HepG2 (cell line): ENCODE measurements around the gene GPX7. TPM values are rescaled to one million over a fixed set of nuclear protein-coding genes. Genes with fewer than 3 reads are reported as not detected.

Source experiments
- AHDC1 ChIP-seq: sonication (generic); formaldehyde crosslinking; IDR thresholded peaks from 2 replicates; pipeline ENCODE4 v1.5.1; 2020; ENCODE audit warnings: mild to moderate bottlenecking, missing genetic modification reagents, borderline replicate concordance
- EP300 ChIP-seq, 3 experiments: sonication (generic) in 1 of 3; formaldehyde crosslinking in 1 of 3; IDR thresholded peaks; 2 replicates each; pipeline versions ENCODE4 v1.5.1 to v1.6.1; 2011 to 2020; ENCODE audit warnings: low read depth in 2 of 3, low read length in 2 of 3, borderline replicate concordance in 1 of 3, improper control_type of control experiment in 1 of 3, mild to moderate bottlenecking in 1 of 3, missing genetic modification reagents in 1 of 3, moderate library complexity in 1 of 3
- FOXA3 ChIP-seq: IDR thresholded peaks from 2 replicates; pipeline ENCODE4 v1.6.1; 2016; ENCODE audit warnings: missing genetic modification reagents, missing compliant biosample characterization
- HMG20B ChIP-seq: conservative IDR thresholded peaks from 2 replicates; pipeline ENCODE4 v1.6.1; 2016; ENCODE audit warnings: missing genetic modification reagents, missing compliant biosample characterization
- KAT8 ChIP-seq: IDR thresholded peaks from 2 replicates; pipeline ENCODE4 v1.6.1; 2016; ENCODE audit warnings: missing genetic modification reagents, missing compliant biosample characterization
- KDM6A ChIP-seq: IDR thresholded peaks from 2 replicates; pipeline ENCODE4 v1.6.1; 2016; ENCODE audit warnings: low read depth
- NCOR1 ChIP-seq: fragments of 200-600 bp; sonication (generic); IDR thresholded peaks from 2 replicates; pipeline ENCODE4 v1.7.0; 2017; ENCODE audit warnings: antibody characterized with exemption, low read length, borderline replicate concordance
- PPARG ChIP-seq: conservative IDR thresholded peaks from 2 replicates; pipeline ENCODE4 v1.6.1; 2016; ENCODE audit warnings: missing biosample characterization, missing genetic modification reagents
- RARA ChIP-seq: IDR thresholded peaks from 2 replicates; pipeline ENCODE4 v1.6.1; 2016; ENCODE audit warnings: missing genetic modification reagents, missing compliant biosample characterization
- RXRB ChIP-seq: IDR thresholded peaks from 2 replicates; pipeline ENCODE4 v1.6.1; 2016; ENCODE audit warnings: borderline replicate concordance, missing genetic modification reagents, missing compliant biosample characterization
- SAP130 ChIP-seq: IDR thresholded peaks from 2 replicates; pipeline ENCODE4 v1.6.1; 2016; ENCODE audit warnings: low read depth
- SIN3B ChIP-seq: fragments of 150-350 bp; IDR thresholded peaks from 2 replicates; pipeline ENCODE4 v1.6.1; 2014; ENCODE audit warnings: low read length
- SIX1 ChIP-seq: sonication (generic); formaldehyde crosslinking; IDR thresholded peaks from 2 replicates; pipeline ENCODE4 v1.4.0; 2020; ENCODE audit warnings: missing genetic modification reagents, borderline replicate concordance
- SOX13 ChIP-seq, 3 experiments: fragments of 450-650 bp in 1 of 3; sonication (generic) in 1 of 3; formaldehyde crosslinking in 1 of 3; IDR thresholded peaks in 2 of 3; conservative IDR thresholded peaks in 1 of 3; 2 replicates each; pipeline versions ENCODE4 v1.5.0 to v1.6.1; 2016 to 2020; ENCODE audit warnings: antibody characterized with exemption in 1 of 3, mild to moderate bottlenecking in 1 of 3, missing compliant biosample characterization in 1 of 3, missing genetic modification reagents in 1 of 3, moderate library complexity in 1 of 3
- polyA plus RNA-seq, 8 experiments: library from polyadenylated mRNA; depleted of rRNA in 3 of 8; stranded (reverse) in 7 of 8; unstranded in 1 of 8; fragments of >200 nt; fragmentation: Illumina TruSeq in 4 of 8; extraction: Trizol in 4 of 8; gene quantifications; 2 replicates each; pipeline versions ENCODE4 v1.2.1 to v1.2.3, GENCODE V29; 2011 to 2016; ENCODE audit warnings: low read depth in 4 of 8, missing spikeins in 1 of 8, mixed read lengths in 1 of 8; ENCODE audit not compliant: insufficient read depth in 1 of 8
- total RNA-seq, 5 experiments: library from RNA; depleted of rRNA; stranded (reverse); fragments of >200 nt; fragmentation: Illumina TruSeq; extraction: Trizol; gene quantifications; 2 replicates each; pipeline ENCODE4 v1.2.3, GENCODE V29; 2016; ENCODE audit warnings: low read depth in 1 of 5
- TF ChIP-seq, protein P1 (sequence below), 2 experiments: sonication (generic) in 1 of 2; formaldehyde crosslinking in 1 of 2; IDR thresholded peaks; 2 replicates each; pipeline versions ENCODE4 v1.5.1 to v1.6.1; 2011 to 2020; ENCODE audit warnings: borderline replicate concordance in 1 of 2, low read depth in 1 of 2, low read length in 1 of 2, mild to moderate bottlenecking in 1 of 2, missing genetic modification reagents in 1 of 2, moderate library complexity in 1 of 2
- TF ChIP-seq, protein P2 (sequence below): sonication (generic); formaldehyde crosslinking; IDR thresholded peaks from 2 replicates; pipeline ENCODE4 v1.5.1; 2020; ENCODE audit warnings: mild to moderate bottlenecking, missing genetic modification reagents, moderate library complexity
- TF ChIP-seq, protein P3 (sequence below): sonication (generic); formaldehyde crosslinking; IDR thresholded peaks from 2 replicates; pipeline ENCODE4 v1.4.0; 2020; ENCODE audit warnings: low read depth, mild to moderate bottlenecking, missing genetic modification reagents

Gene GPX7
- total and polyA plus RNA-seq, 2 of the 13 experiments (the other 11 are each of a cell fraction or from before 2014, with no cell fraction given): 14.1 to 16.2 TPM

- TF ChIP-seq, protein P1, sequence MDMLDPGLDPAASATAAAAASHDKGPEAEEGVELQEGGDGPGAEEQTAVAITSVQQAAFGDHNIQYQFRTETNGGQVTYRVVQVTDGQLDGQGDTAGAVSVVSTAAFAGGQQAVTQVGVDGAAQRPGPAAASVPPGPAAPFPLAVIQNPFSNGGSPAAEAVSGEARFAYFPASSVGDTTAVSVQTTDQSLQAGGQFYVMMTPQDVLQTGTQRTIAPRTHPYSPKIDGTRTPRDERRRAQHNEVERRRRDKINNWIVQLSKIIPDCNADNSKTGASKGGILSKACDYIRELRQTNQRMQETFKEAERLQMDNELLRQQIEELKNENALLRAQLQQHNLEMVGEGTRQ (IDR thresholded peaks at IDR 0.05; ENCODE audit: low read depth, low read length): peak; percentile 86
- TF ChIP-seq, protein P1 (CRISPR knock-in tag; IDR thresholded peaks at IDR 0.05; ENCODE audit: borderline replicate concordance): peak; percentile 80; the same call in 1 of the 2 replicates
- TF ChIP-seq SIN3B: no peak
- TF ChIP-seq, protein P2, sequence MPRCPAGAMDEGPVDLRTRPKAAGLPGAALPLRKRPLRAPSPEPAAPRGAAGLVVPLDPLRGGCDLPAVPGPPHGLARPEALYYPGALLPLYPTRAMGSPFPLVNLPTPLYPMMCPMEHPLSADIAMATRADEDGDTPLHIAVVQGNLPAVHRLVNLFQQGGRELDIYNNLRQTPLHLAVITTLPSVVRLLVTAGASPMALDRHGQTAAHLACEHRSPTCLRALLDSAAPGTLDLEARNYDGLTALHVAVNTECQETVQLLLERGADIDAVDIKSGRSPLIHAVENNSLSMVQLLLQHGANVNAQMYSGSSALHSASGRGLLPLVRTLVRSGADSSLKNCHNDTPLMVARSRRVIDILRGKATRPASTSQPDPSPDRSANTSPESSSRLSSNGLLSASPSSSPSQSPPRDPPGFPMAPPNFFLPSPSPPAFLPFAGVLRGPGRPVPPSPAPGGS: no peak
- TF ChIP-seq RARA (CRISPR knock-in tag): peak; percentile 60; the same call in 1 of the 2 replicates
- peak; percentile 56 to 78; a peak in 3 of 4 replicates for TF ChIP-seq EP300 (IDR thresholded peaks at IDR 0.05; ENCODE audit: low read depth in 2 of 2, low read length in 2 of 2)
- peak; percentile 20; the same call in 1 of the 2 replicates for TF ChIP-seq EP300 (CRISPR knock-in tag; IDR thresholded peaks at IDR 0.05; ENCODE audit: borderline replicate concordance)
- TF ChIP-seq KDM6A (CRISPR knock-in tag): 0 out of 2 replicates have a peak, but pooled peaks have one; percentile 22
- no peak for TF ChIP-seq SIX1 (CRISPR knock-in tag)
- TF ChIP-seq, protein P3, sequence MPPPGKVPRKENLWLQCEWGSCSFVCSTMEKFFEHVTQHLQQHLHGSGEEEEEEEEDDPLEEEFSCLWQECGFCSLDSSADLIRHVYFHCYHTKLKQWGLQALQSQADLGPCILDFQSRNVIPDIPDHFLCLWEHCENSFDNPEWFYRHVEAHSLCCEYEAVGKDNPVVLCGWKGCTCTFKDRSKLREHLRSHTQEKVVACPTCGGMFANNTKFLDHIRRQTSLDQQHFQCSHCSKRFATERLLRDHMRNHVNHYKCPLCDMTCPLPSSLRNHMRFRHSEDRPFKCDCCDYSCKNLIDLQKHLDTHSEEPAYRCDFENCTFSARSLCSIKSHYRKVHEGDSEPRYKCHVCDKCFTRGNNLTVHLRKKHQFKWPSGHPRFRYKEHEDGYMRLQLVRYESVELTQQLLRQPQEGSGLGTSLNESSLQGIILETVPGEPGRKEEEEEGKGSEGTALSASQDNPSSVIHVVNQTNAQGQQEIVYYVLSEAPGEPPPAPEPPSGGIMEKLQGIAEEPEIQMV: 0 out of 2 replicates have a peak, but pooled peaks have one; percentile 22
- TF ChIP-seq SOX13 (IDR thresholded peaks at IDR 0.05): no peak
- peak in 1 of 2 experiments; percentile 72; a peak in 2 of 4 replicates for TF ChIP-seq SOX13 (CRISPR knock-in tag; conservative IDR thresholded peaks at IDR 0.05 in 1 of 2, IDR thresholded peaks at IDR 0.05 in 1 of 2)
- TF ChIP-seq KAT8: peak; percentile 65; the same call in 1 of the 2 replicates
- TF ChIP-seq HMG20B: 0 out of 2 replicates have a peak, but pooled peaks have one; percentile 17
- peak; percentile 82 for TF ChIP-seq RXRB (CRISPR knock-in tag)
- peak; percentile 79; the same call in 1 of the 2 replicates for TF ChIP-seq NCOR1
- TF ChIP-seq AHDC1 (CRISPR knock-in tag): peak; percentile 46; the same call in 1 of the 2 replicates
- 0 out of 2 replicates have a peak, but pooled peaks have one; percentile 19 for TF ChIP-seq PPARG
- TF ChIP-seq SAP130 (CRISPR knock-in tag): peak; percentile 54; the same call in 1 of the 2 replicates
- TF ChIP-seq FOXA3 (CRISPR knock-in tag): 0 out of 2 replicates have a peak, but pooled peaks have one; percentile 8
Measured at GRCh38 chr1:52651904-52652303, 49.7 kb downstream of the GPX7 start (continued).
